Measurements from ENCODE around the gene HCFC1. TPM values are rescaled to one million over a fixed set of nuclear protein-coding genes. Genes with fewer than 3 reads are reported as not detected.

HCFC1 gene
- total and polyA plus RNA-seq, 9 of the 15 experiments (the other 6 are each of a cell fraction or from before 2014, with no cell fraction given) = 2.8 to 133 (median 17.1) TPM

- TF ChIP-seq, protein P1, sequence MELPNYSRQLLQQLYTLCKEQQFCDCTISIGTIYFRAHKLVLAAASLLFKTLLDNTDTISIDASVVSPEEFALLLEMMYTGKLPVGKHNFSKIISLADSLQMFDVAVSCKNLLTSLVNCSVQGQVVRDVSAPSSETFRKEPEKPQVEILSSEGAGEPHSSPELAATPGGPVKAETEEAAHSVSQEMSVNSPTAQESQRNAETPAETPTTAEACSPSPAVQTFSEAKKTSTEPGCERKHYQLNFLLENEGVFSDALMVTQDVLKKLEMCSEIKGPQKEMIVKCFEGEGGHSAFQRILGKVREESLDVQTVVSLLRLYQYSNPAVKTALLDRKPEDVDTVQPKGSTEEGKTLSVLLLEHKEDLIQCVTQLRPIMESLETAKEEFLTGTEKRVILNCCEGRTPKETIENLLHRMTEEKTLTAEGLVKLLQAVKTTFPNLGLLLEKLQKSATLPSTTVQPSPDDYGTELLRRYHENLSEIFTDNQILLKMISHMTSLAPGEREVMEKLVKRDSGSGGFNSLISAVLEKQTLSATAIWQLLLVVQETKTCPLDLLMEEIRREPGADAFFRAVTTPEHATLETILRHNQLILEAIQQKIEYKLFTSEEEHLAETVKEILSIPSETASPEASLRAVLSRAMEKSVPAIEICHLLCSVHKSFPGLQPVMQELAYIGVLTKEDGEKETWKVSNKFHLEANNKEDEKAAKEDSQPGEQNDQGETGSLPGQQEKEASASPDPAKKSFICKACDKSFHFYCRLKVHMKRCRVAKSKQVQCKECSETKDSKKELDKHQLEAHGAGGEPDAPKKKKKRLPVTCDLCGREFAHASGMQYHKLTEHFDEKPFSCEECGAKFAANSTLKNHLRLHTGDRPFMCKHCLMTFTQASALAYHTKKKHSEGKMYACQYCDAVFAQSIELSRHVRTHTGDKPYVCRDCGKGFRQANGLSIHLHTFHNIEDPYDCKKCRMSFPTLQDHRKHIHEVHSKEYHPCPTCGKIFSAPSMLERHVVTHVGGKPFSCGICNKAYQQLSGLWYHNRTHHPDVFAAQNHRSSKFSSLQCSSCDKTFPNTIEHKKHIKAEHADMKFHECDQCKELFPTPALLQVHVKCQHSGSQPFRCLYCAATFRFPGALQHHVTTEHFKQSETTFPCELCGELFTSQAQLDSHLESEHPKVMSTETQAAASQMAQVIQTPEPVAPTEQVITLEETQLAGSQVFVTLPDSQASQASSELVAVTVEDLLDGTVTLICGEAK (IDR thresholded peaks at IDR 0.05) = no peak
- TF ChIP-seq, protein P1 (CRISPR knock-in tag; IDR thresholded peaks at IDR 0.05) = no peak
- TF ChIP-seq ATF1 (CRISPR knock-in tag; IDR thresholded peaks at IDR 0.05) = no peak
- peak; percentile 63 for TF ChIP-seq ATF1 (tag; IDR thresholded peaks at IDR 0.05)
- no peak for TF ChIP-seq ZNF121 (CRISPR knock-in tag; conservative IDR thresholded peaks at IDR 0.05)
- peak; percentile 96 for TF ChIP-seq ZNF165 (CRISPR knock-in tag; IDR thresholded peaks at IDR 0.05; ENCODE audit: borderline replicate concordance)
- no peak for TF ChIP-seq ZNF124 (CRISPR knock-in tag; IDR thresholded peaks at IDR 0.05)
- TF ChIP-seq C11orf30 (IDR thresholded peaks at IDR 0.05; ENCODE audit: low read depth) = peak; percentile 96
- TF ChIP-seq FOSL1 (tag; conservative IDR thresholded peaks at IDR 0.05) = peak; percentile 45; the same call in 1 of the 2 replicates
- TF ChIP-seq KLF16 (IDR thresholded peaks at IDR 0.05) = no peak
- no peak for TF ChIP-seq ZBTB1 (CRISPR knock-in tag; IDR thresholded peaks at IDR 0.05; ENCODE audit: borderline replicate concordance, low read depth)
- TF ChIP-seq NR4A1 (CRISPR knock-in tag; IDR thresholded peaks at IDR 0.05) = peak; percentile 98
- peak; percentile 99 for TF ChIP-seq NR4A1 (tag; IDR thresholded peaks at IDR 0.05)
- TF ChIP-seq CEBPG (CRISPR knock-in tag; IDR thresholded peaks at IDR 0.05) = no peak
- TF ChIP-seq CEBPG (tag; conservative IDR thresholded peaks at IDR 0.05 in 1 of 2, IDR thresholded peaks at IDR 0.05 in 1 of 2) = no peak
- TF ChIP-seq NR2C1 (IDR thresholded peaks at IDR 0.05) = no peak
- peak; percentile 89 for TF ChIP-seq NR2C1 (tag; IDR thresholded peaks at IDR 0.05)
- TF ChIP-seq, protein P2, sequence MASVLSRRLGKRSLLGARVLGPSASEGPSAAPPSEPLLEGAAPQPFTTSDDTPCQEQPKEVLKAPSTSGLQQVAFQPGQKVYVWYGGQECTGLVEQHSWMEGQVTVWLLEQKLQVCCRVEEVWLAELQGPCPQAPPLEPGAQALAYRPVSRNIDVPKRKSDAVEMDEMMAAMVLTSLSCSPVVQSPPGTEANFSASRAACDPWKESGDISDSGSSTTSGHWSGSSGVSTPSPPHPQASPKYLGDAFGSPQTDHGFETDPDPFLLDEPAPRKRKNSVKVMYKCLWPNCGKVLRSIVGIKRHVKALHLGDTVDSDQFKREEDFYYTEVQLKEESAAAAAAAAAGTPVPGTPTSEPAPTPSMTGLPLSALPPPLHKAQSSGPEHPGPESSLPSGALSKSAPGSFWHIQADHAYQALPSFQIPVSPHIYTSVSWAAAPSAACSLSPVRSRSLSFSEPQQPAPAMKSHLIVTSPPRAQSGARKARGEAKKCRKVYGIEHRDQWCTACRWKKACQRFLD (CRISPR knock-in tag; IDR thresholded peaks at IDR 0.05) = peak; percentile 99
- no peak for TF ChIP-seq ARID3A (IDR thresholded peaks at IDR 0.05; ENCODE audit: borderline replicate concordance, low read depth, low read length)
Observed at GRCh38 chrX:154002215-154002719, 30.6 kb upstream of the HCFC1 start (continued).
